ENCODE measurements around the gene SS18.

SS18 gene

GRCh38 chr18:26014462-26014861 lies 76.0 kb downstream of the SS18 start:
- Histone ChIP-seq H3K27me3 (ENCODE audit: control insufficient read depth, insufficient read depth, low read length) (no peaks in the 10 kb centered on the region), H3K9ac (ENCODE audit: low read length) (no peak overlapping the region), H3K27ac (ENCODE audit: low read depth, low read length) (no peak overlapping the region), H3K4me3 (ENCODE audit: low read length) (no peak overlapping the region), H3K4me1 (ENCODE audit: control insufficient read depth, insufficient read depth, low read length) (no peaks in the 10 kb centered on the region), H3K36me3 (ENCODE audit: control insufficient read depth, insufficient read depth, low read length) (peaks cover 5% of the 10 kb centered on the region)

GRCh38 chr18:26008619-26009018 lies 81.8 kb downstream of the SS18 start:
- no peaks in the 10 kb centered on the region for H3K36me3 ChIP-seq (ENCODE audit: control insufficient read depth, insufficient read depth, low read length)
- H3K4me3 ChIP-seq (ENCODE audit: low read length), result no peak overlapping the region
- no peaks in the 10 kb centered on the region for H3K4me1 ChIP-seq (ENCODE audit: control insufficient read depth, insufficient read depth, low read length)
- H3K9ac ChIP-seq (ENCODE audit: low read length), result no peak overlapping the region
- H3K27me3 ChIP-seq (ENCODE audit: control insufficient read depth, insufficient read depth, low read length), result no peaks in the 10 kb centered on the region
- H3K27ac ChIP-seq (ENCODE audit: low read depth, low read length), result no peak overlapping the region

GRCh38 chr18:26008096-26008495 lies 82.3 kb downstream of the SS18 start:
- Histone ChIP-seq H3K4me3 (ENCODE audit: low read length) (no peak overlapping the region), H3K27me3 (ENCODE audit: control insufficient read depth, insufficient read depth, low read length) (no peaks in the 10 kb centered on the region), H3K36me3 (ENCODE audit: control insufficient read depth, insufficient read depth, low read length) (no peaks in the 10 kb centered on the region), H3K4me1 (ENCODE audit: control insufficient read depth, insufficient read depth, low read length) (no peaks in the 10 kb centered on the region), H3K27ac (ENCODE audit: low read depth, low read length) (no peak overlapping the region), H3K9ac (ENCODE audit: low read length) (no peak overlapping the region)

- no peaks in the 10 kb centered on the region for H3K4me1 ChIP-seq (ENCODE audit: control insufficient read depth, insufficient read depth, low read length)
- no peak overlapping the region for H3K9ac ChIP-seq (ENCODE audit: low read length)
- no peaks in the 10 kb centered on the region for H3K36me3 ChIP-seq (ENCODE audit: control insufficient read depth, insufficient read depth, low read length)
- H3K27me3 ChIP-seq (ENCODE audit: control insufficient read depth, insufficient read depth, low read length), result no peaks in the 10 kb centered on the region
- H3K4me3 ChIP-seq (ENCODE audit: low read length), result no peak overlapping the region
- H3K27ac ChIP-seq (ENCODE audit: low read depth, low read length), result no peak overlapping the region
Observed at GRCh38 chr18:26005950-26006349, 84.5 kb downstream of the SS18 start.

GRCh38 chr18:26004832-26005231 lies 85.6 kb downstream of the SS18 start:
- Histone ChIP-seq H3K4me3 (ENCODE audit: low read length) (no peak overlapping the region), H3K36me3 (ENCODE audit: control insufficient read depth, insufficient read depth, low read length) (no peaks in the 10 kb centered on the region), H3K9ac (ENCODE audit: low read length) (no peak overlapping the region)

GRCh38 chr18:26003817-26004216 lies 86.6 kb downstream of the SS18 start:
- no peaks in the 10 kb centered on the region for H3K4me1 ChIP-seq (ENCODE audit: control insufficient read depth, insufficient read depth, low read length)
- no peak overlapping the region for H3K4me3 ChIP-seq (ENCODE audit: low read length)
- no peaks in the 10 kb centered on the region for H3K36me3 ChIP-seq (ENCODE audit: control insufficient read depth, insufficient read depth, low read length)
- no peaks in the 10 kb centered on the region for H3K27me3 ChIP-seq (ENCODE audit: control insufficient read depth, insufficient read depth, low read length)
- H3K27ac ChIP-seq (ENCODE audit: low read depth, low read length), result no peak overlapping the region
- H3K9ac ChIP-seq (ENCODE audit: low read length), result no peak overlapping the region

More at GRCh38 chr18:26004832-26005231, 85.6 kb downstream of the SS18 start:
- no peaks in the 10 kb centered on the region for H3K4me1 ChIP-seq (ENCODE audit: control insufficient read depth, insufficient read depth, low read length)
- no peaks in the 10 kb centered on the region for H3K27me3 ChIP-seq (ENCODE audit: control insufficient read depth, insufficient read depth, low read length)
- H3K27ac ChIP-seq (ENCODE audit: low read depth, low read length), result no peak overlapping the region

- Histone ChIP-seq H3K4me3 (ENCODE audit: low read length) (no peak overlapping the region), H3K36me3 (ENCODE audit: control insufficient read depth, insufficient read depth, low read length) (no peaks in the 10 kb centered on the region), H3K9ac (ENCODE audit: low read length) (no peak overlapping the region)
Observed at GRCh38 chr18:26003356-26003755, 87.1 kb downstream of the SS18 start.

GRCh38 chr18:26002375-26002910 lies 88.0 kb downstream of the SS18 start:
- H3K9ac ChIP-seq (ENCODE audit: low read length), result no peak overlapping the region
- no peak overlapping the region for H3K27ac ChIP-seq (ENCODE audit: low read depth, low read length)
- no peak overlapping the region for H3K4me3 ChIP-seq (ENCODE audit: low read length)
- H3K36me3 ChIP-seq (ENCODE audit: control insufficient read depth, insufficient read depth, low read length), result no peaks in the 10 kb centered on the region
- H3K4me1 ChIP-seq (ENCODE audit: control insufficient read depth, insufficient read depth, low read length), result no peaks in the 10 kb centered on the region
- H3K27me3 ChIP-seq (ENCODE audit: control insufficient read depth, insufficient read depth, low read length), result no peaks in the 10 kb centered on the region

More at GRCh38 chr18:26003356-26003755, 87.1 kb downstream of the SS18 start:
- Histone ChIP-seq H3K27ac (ENCODE audit: low read depth, low read length) (no peak overlapping the region), H3K27me3 (ENCODE audit: control insufficient read depth, insufficient read depth, low read length) (no peaks in the 10 kb centered on the region), H3K4me1 (ENCODE audit: control insufficient read depth, insufficient read depth, low read length) (no peaks in the 10 kb centered on the region)

- Histone ChIP-seq H3K27ac (ENCODE audit: low read depth, low read length) (no peak overlapping the region), H3K27me3 (ENCODE audit: control insufficient read depth, insufficient read depth, low read length) (no peaks in the 10 kb centered on the region), H3K4me1 (ENCODE audit: control insufficient read depth, insufficient read depth, low read length) (no peaks in the 10 kb centered on the region), H3K9ac (ENCODE audit: low read length) (no peak overlapping the region), H3K4me3 (ENCODE audit: low read length) (no peak overlapping the region), H3K36me3 (ENCODE audit: control insufficient read depth, insufficient read depth, low read length) (no peaks in the 10 kb centered on the region)
Observed at GRCh38 chr18:25998461-25998860, 92.0 kb downstream of the SS18 start.

GRCh38 chr18:25992566-25992965 lies 97.8 kb downstream of the SS18 start:
- H3K9ac ChIP-seq (ENCODE audit: low read length), result no peak overlapping the region
- no peaks in the 10 kb centered on the region for H3K36me3 ChIP-seq (ENCODE audit: control insufficient read depth, insufficient read depth, low read length)

GRCh38 chr18:25990473-25990872 lies 99.9 kb downstream of the SS18 start:
- Histone ChIP-seq H3K27me3 (ENCODE audit: control insufficient read depth, insufficient read depth, low read length) (no peaks in the 10 kb centered on the region), H3K9ac (ENCODE audit: low read length) (no peak overlapping the region), H3K36me3 (ENCODE audit: control insufficient read depth, insufficient read depth, low read length) (no peaks in the 10 kb centered on the region), H3K27ac (ENCODE audit: low read depth, low read length) (no peak overlapping the region), H3K4me1 (ENCODE audit: control insufficient read depth, insufficient read depth, low read length) (no peaks in the 10 kb centered on the region), H3K4me3 (ENCODE audit: low read length) (no peak overlapping the region)

More at GRCh38 chr18:25992566-25992965, 97.8 kb downstream of the SS18 start:
- Histone ChIP-seq H3K27ac (ENCODE audit: low read depth, low read length) (no peak overlapping the region), H3K4me3 (ENCODE audit: low read length) (no peak overlapping the region), H3K4me1 (ENCODE audit: control insufficient read depth, insufficient read depth, low read length) (no peaks in the 10 kb centered on the region), H3K27me3 (ENCODE audit: control insufficient read depth, insufficient read depth, low read length) (no peaks in the 10 kb centered on the region)

GRCh38 chr18:25985707-25986394 lies 104.6 kb downstream of the SS18 start:
- Histone ChIP-seq H3K27me3 (ENCODE audit: control insufficient read depth, insufficient read depth, low read length) (no peaks in the 10 kb centered on the region), H3K4me3 (ENCODE audit: low read length) (no peak overlapping the region), H3K9ac (ENCODE audit: low read length) (no peak overlapping the region), H3K27ac (ENCODE audit: low read depth, low read length) (no peak overlapping the region), H3K4me1 (ENCODE audit: control insufficient read depth, insufficient read depth, low read length) (no peaks in the 10 kb centered on the region), H3K36me3 (ENCODE audit: control insufficient read depth, insufficient read depth, low read length) (no peaks in the 10 kb centered on the region)

- Histone ChIP-seq H3K4me1 (ENCODE audit: control insufficient read depth, insufficient read depth, low read length) (no peaks in the 10 kb centered on the region), H3K36me3 (ENCODE audit: control insufficient read depth, insufficient read depth, low read length) (no peaks in the 10 kb centered on the region), H3K27ac (ENCODE audit: low read depth, low read length) (no peak overlapping the region), H3K27me3 (ENCODE audit: control insufficient read depth, insufficient read depth, low read length) (no peaks in the 10 kb centered on the region), H3K9ac (ENCODE audit: low read length) (no peak overlapping the region), H3K4me3 (ENCODE audit: low read length) (no peak overlapping the region)
Observed at GRCh38 chr18:25983730-25984129, 106.7 kb downstream of the SS18 start.

Measured in rectal smooth muscle tissue (tissue), 1 donor.